A673 (cell line): ENCODE data around the gene SFT2D2.

Experiments
- CTCF ChIP-seq: fragments of 300-800, 200-600 bp; sonication (generic); conservative IDR thresholded peaks from 2 replicates; pipeline ENCODE4 v1.5.1; 2017; ENCODE audit warnings: low read depth, mild to moderate bottlenecking, antibody characterized with exemption, low read length, moderate library complexity, mixed read lengths
- EZH2 ChIP-seq: fragments of 200-600 bp; sonication (generic); IDR thresholded peaks from 2 replicates; pipeline ENCODE4 v1.6.1; 2017; ENCODE audit warnings: borderline replicate concordance, low read depth, mild to moderate bottlenecking, mixed read lengths, antibody characterized with exemption, low read length; ENCODE audit not compliant: poor library complexity, severe bottlenecking

- TF ChIP-seq CTCF: no peak
- no peak for TF ChIP-seq EZH2
These were observed 35.4 kb upstream of the SFT2D2 start for GRCh38 chr1:168190403-168190802.
